HCT116 (cell line): ENCODE data around the gene CTTNBP2NL. TPM values are rescaled to one million over a fixed set of nuclear protein-coding genes. Genes with fewer than 3 reads are reported as not detected.

ENCODE experiments used
- ATAC-seq: fragments of 200-7000 bp; cut with Tn5 transposase; 2 replicates; pipeline ENCODE4 v1.9.1; 2020; ENCODE audit warnings: mild to moderate bottlenecking, moderate library complexity
- BruUV-seq: library from RNA; stranded (reverse); fragments of 400-500 nt; replicated peaks from 2 replicates; lab custom pipeline; 2021; lab: Mats Ljungman, UMichigan
- CTCF ChIA-PET: fragments of 300-600 bp; sonication (Branson Sonifier 250); formaldehyde crosslinking; loops from one replicate; lab custom pipeline; 2021; ENCODE audit warnings: antibody characterized with exemption; lab: Charles Lee
- POLR2A ChIA-PET: fragments of 300-600, 350-600 bp; sonication (Branson Sonifier 250); formaldehyde crosslinking; loops from one replicate; lab custom pipeline; 2021; ENCODE audit warnings: antibody characterized with exemption; lab: Charles Lee
- RAD21 ChIA-PET, 2 experiments: fragments of 300-600 bp; sonication (Branson Sonifier 250); formaldehyde crosslinking; loops; one replicate each; lab custom pipeline; 2023; ENCODE audit warnings: low total read pairs in 2 of 2; ENCODE audit not compliant: uncharacterized antibody in 2 of 2, unreplicated experiment in 2 of 2, low non-redundant PET in 1 of 2; lab: Charles Lee
- DNase-seq: peaks from one replicate; pipeline ENCODE4 v3.0.0-alpha.2; 2010; ENCODE audit warnings: low read depth, low spot score
- H2AFZ ChIP-seq: fragments of 200-600 bp; shearing (Covaris generic), sonication (generic); 2 replicates; pipeline ENCODE4 v1.6.1; 2017; ENCODE audit warnings: low read depth, mixed run types, mixed read lengths, antibody characterized with exemption, low read length; ENCODE audit not compliant: poor library complexity, severe bottlenecking
- H3K27ac ChIP-seq: 2 replicates; pipeline ENCODE4 v1.5.1; 2012; ENCODE audit warnings: low read depth, low read length
- H3K27me3 ChIP-seq: fragments of 200-600 bp; sonication (generic); 2 replicates; pipeline ENCODE4 v1.6.1; 2016; ENCODE audit warnings: mixed run types, low read length, mixed read lengths; ENCODE audit not compliant: insufficient read depth
- H3K36me3 ChIP-seq, 2 experiments: fragments of 200-500 bp in 1 of 2; fragments of 200-600 bp in 1 of 2; sonication (Bioruptor generic) in 1 of 2; sonication (generic) in 1 of 2; 2 replicates each; pipeline versions ENCODE4 v1.5.1 to v1.6.1; 2014 to 2016; ENCODE audit warnings: low read length in 2 of 2, inconsistent platforms in 1 of 2, mixed read lengths in 1 of 2, mixed run types in 1 of 2; ENCODE audit not compliant: insufficient read depth in 2 of 2, control insufficient read depth in 1 of 2
- H3K4me1 ChIP-seq, 2 experiments: fragments of 200-600 bp in 1 of 2; sonication (generic) in 1 of 2; 2 replicates each; pipeline versions ENCODE4 v1.5.1 to v1.6.1; 2012 to 2017; ENCODE audit warnings: low read length in 2 of 2, inconsistent platforms in 1 of 2, mild to moderate bottlenecking in 1 of 2, mixed read lengths in 1 of 2, mixed run types in 1 of 2, moderate library complexity in 1 of 2; ENCODE audit not compliant: insufficient read depth in 2 of 2, control insufficient read depth in 1 of 2
- H3K4me2 ChIP-seq: fragments of 200-600 bp; sonication (generic); 2 replicates; pipeline ENCODE4 v1.6.1; 2017; ENCODE audit warnings: mixed run types, low read length, mixed read lengths
- H3K4me3 ChIP-seq, 2 experiments: fragments of 200-600 bp in 1 of 2; sonication (generic) in 1 of 2; replicated peaks in 1 of 2; 2 replicates each; pipeline ENCODE4 v1.5.1; 2011 to 2016; ENCODE audit warnings: low read length in 2 of 2, control low read depth in 1 of 2, low read depth in 1 of 2, mild to moderate bottlenecking in 1 of 2, mixed read lengths in 1 of 2, mixed run types in 1 of 2
- H3K79me2 ChIP-seq: fragments of 200-600 bp; sonication (generic); 2 replicates; pipeline ENCODE4 v1.6.1; 2017; ENCODE audit warnings: mild to moderate bottlenecking, mixed run types, low read length, moderate library complexity, mixed read lengths; ENCODE audit not compliant: insufficient read depth
- H3K9ac ChIP-seq: fragments of 200-600 bp; sonication (generic); 2 replicates; pipeline ENCODE4 v1.6.1; 2016; ENCODE audit warnings: low read length, mixed read lengths
- H3K9me2 ChIP-seq: fragments of 200-600 bp; sonication (generic), shearing (Covaris generic); 2 replicates; pipeline ENCODE4 v1.6.1; 2017; ENCODE audit warnings: mixed run types, mild to moderate bottlenecking, moderate library complexity; ENCODE audit not compliant: insufficient read depth
- H3K9me3 ChIP-seq, 2 experiments: fragments of 200-500 bp in 1 of 2; fragments of 200-600 bp in 1 of 2; sonication (Bioruptor generic) in 1 of 2; sonication (generic) in 1 of 2; 2 replicates each; pipeline ENCODE4 v1.6.1; 2014 to 2017; ENCODE audit warnings: low read length in 2 of 2, mixed read lengths in 2 of 2, inconsistent platforms in 1 of 2, low read depth in 1 of 2, mild to moderate bottlenecking in 1 of 2, mixed run types in 1 of 2, moderate library complexity in 1 of 2; ENCODE audit not compliant: control insufficient read depth in 1 of 2, insufficient read depth in 1 of 2
- H4K20me1 ChIP-seq: fragments of 200-600 bp; sonication (generic), shearing (Covaris generic); 2 replicates; pipeline ENCODE4 v1.6.1; 2017; ENCODE audit warnings: mixed run types, mild to moderate bottlenecking, moderate library complexity; ENCODE audit not compliant: insufficient read depth
- CBX3 ChIP-seq: IDR thresholded peaks from 2 replicates; pipeline ENCODE4 v1.6.1; 2012; ENCODE audit warnings: low read depth
- CTCF ChIP-seq, 3 experiments: fragments of 200-600 bp in 1 of 3; sonication (generic) in 1 of 3; IDR thresholded peaks in 2 of 3; conservative IDR thresholded peaks in 1 of 3; 2 replicates each; pipeline ENCODE4 v1.5.1; 2012 to 2017; ENCODE audit warnings: low read depth in 2 of 3, low read length in 2 of 3, antibody characterized with exemption in 1 of 3, borderline replicate concordance in 1 of 3, control low read depth in 1 of 3, mild to moderate bottlenecking in 1 of 3, mixed read lengths in 1 of 3, mixed run types in 1 of 3, moderate library complexity in 1 of 3; ENCODE audit not compliant: insufficient read depth in 1 of 3
- EZH2phosphoT487 ChIP-seq: fragments of 200-600 bp; IDR thresholded peaks from 2 replicates; pipeline ENCODE4 v1.6.1; 2018; ENCODE audit warnings: antibody characterized with exemption, borderline replicate concordance
- MAX ChIP-seq: IDR thresholded peaks from 2 replicates; pipeline ENCODE4 v1.6.1; 2012
- POLR2A ChIP-seq: IDR thresholded peaks from 2 replicates; pipeline ENCODE4 v1.7.0; 2011; ENCODE audit warnings: borderline replicate concordance; ENCODE audit not compliant: insufficient read depth, insufficient read length; ENCODE audit errors: extremely low read depth
- POLR2AphosphoS5 ChIP-seq: IDR thresholded peaks from 2 replicates; pipeline ENCODE4 v1.6.1; 2011; ENCODE audit warnings: mild to moderate bottlenecking, low read depth, low read length, moderate library complexity
- RAD21 ChIP-seq: IDR thresholded peaks from 2 replicates; pipeline ENCODE4 v1.6.1; 2012; ENCODE audit warnings: low read depth, mild to moderate bottlenecking
- SP1 ChIP-seq: IDR thresholded peaks from 2 replicates; pipeline ENCODE4 v1.6.1; 2012; ENCODE audit warnings: low read depth
- SRF ChIP-seq: IDR thresholded peaks from 2 replicates; pipeline ENCODE4 v1.6.1; 2012; ENCODE audit warnings: low read depth
- intact Hi-C: fragments of 100-400 bp; cut with micrococcal nuclease; formaldehyde crosslinking; loops from 2 replicates; pipeline ENCODE4 v1.10.0; 2022
- total RNA-seq: library from RNA; stranded (reverse); gene quantifications from one replicate; pipeline ENCODE4 v1.2.1, GENCODE V29; 2021; ENCODE audit not compliant: unreplicated experiment

Gene CTTNBP2NL
- total RNA-seq, 1 experiment from 2014 or later, result 18.0 TPM

- no peak overlapping the region for H3K27ac ChIP-seq
- no peak overlapping the region for H2AFZ ChIP-seq
- DNase-seq (no peak), ATAC-seq (no peak)
- TF ChIP-seq POLR2A (no peak), CTCF (IDR thresholded peaks at IDR 0.05 in 2 of 3, conservative IDR thresholded peaks at IDR 0.05 in 1 of 3; ENCODE audit: borderline replicate concordance in 1 of 3, insufficient read depth in 1 of 3, low read depth in 2 of 3, low read length in 2 of 3) (no peak), MAX (no peak), SRF (no peak), POLR2AphosphoS5 (no peak), EZH2phosphoT487 (no peak)
- no peak overlapping the region for H3K4me3 ChIP-seq
- no peaks in the 10 kb centered on the region for H3K9me3 ChIP-seq
- no peaks in the 10 kb centered on the region for H3K79me2 ChIP-seq
- no peaks in the 10 kb centered on the region for H3K9me2 ChIP-seq
- intact Hi-C loops, result no loop called here
- H3K36me3 ChIP-seq, result no peaks in the 10 kb centered on the region
- ChIA-PET RAD21 (no interaction called here), CTCF (interaction anchor here (1.8 kb wide), 1 partner anchor 10 kb away, joined by 8 read pairs; no protein-coding TSS in a partner anchor), POLR2A (no interaction called here)
- H4K20me1 ChIP-seq, result no peaks in the 10 kb centered on the region
- H3K27me3 ChIP-seq, result peaks cover 27% of the 10 kb centered on the region; the same call in 1 of the 2 replicates
- no peak overlapping the region for H3K9ac ChIP-seq
- H3K4me2 ChIP-seq, result no peak overlapping the region
- no peaks in the 10 kb centered on the region for H3K4me1 ChIP-seq
- BruUV-seq, result no TSS peak
Measured at GRCh38 chr1:112346801-112347350, 49.1 kb upstream of the CTTNBP2NL start.

- peaks cover 29% of the 10 kb centered on the region for H3K27me3 ChIP-seq
- H3K27ac ChIP-seq, result no peak overlapping the region
- ChIA-PET POLR2A (no interaction called here), RAD21 (no interaction called here), CTCF (interaction anchor here (1.3 to 2.8 kb wide), 4 partner anchors 13 to 58 kb away, joined by 3 to 9 read pairs (median 4); no protein-coding TSS in a partner anchor)
- H3K4me3 ChIP-seq, result no peak overlapping the region
- no peaks in the 10 kb centered on the region for H3K9me3 ChIP-seq
- no peaks in the 10 kb centered on the region for H3K4me1 ChIP-seq
- ATAC-seq, result no peak
- intact Hi-C loops, result no loop called here
- no peak overlapping the region for H3K9ac ChIP-seq
- no peaks in the 10 kb centered on the region for H3K79me2 ChIP-seq
- DNase-seq, result no peak
- H3K4me2 ChIP-seq, result no peak overlapping the region
- no peak for TF ChIP-seq RAD21
- TF ChIP-seq POLR2AphosphoS5, result no peak
- no peak for TF ChIP-seq SP1
- TF ChIP-seq CBX3, result no peak
- BruUV-seq, result no TSS peak
- H3K36me3 ChIP-seq, result no peaks in the 10 kb centered on the region
- H3K9me2 ChIP-seq, result no peaks in the 10 kb centered on the region
- H2AFZ ChIP-seq, result no peak overlapping the region
- H4K20me1 ChIP-seq, result no peaks in the 10 kb centered on the region
Measured at GRCh38 chr1:112356765-112357164, 39.2 kb upstream of the CTTNBP2NL start.
